ENCODE results near the gene NKX6-1. TPM values are rescaled to one million over a fixed set of nuclear protein-coding genes. Genes with fewer than 3 reads are reported as not detected.

The NKX6-1 gene
- total RNA-seq, 6 donors from 2014 or later = 0.11 to 0.69 (median 0.17) TPM; not detected in 3

DNA sequence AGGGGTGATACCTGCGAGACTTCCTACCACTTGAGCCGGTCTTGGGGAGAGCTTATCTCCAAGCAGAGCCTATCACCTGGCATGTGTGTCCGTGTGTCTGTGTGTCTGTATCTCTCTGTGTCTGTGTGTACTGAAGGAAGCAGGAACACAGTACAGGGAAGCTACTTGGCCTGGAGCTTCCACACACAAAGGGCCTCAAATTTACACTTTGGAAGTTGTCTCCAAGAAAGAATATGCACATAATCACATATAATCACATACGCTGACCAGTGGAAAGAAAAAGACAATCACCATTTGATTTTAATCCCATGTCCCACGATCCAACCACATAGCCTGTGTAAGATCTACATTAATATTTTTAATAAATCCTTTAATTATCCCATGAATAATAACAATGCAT, 13.2 kb upstream of the NKX6-1 start:
- DNase-seq = no peak
- no peaks in the 10 kb centered on the region for H3K4me1 ChIP-seq
- no peak overlapping the region for H3K27ac ChIP-seq
- WGBS, 2 donors = 80 to 92% methylated on average over 5 of the region's 5 CpGs
- no peak overlapping the region for H3K4me3 ChIP-seq
- ATAC-seq (ENCODE audit: low FRiP score in 2 of 2) = no peak
- no peaks in the 10 kb centered on the region for H3K9me3 ChIP-seq
- H3K36me3 ChIP-seq = no peaks in the 10 kb centered on the region
- TF ChIP-seq, protein P1, sequence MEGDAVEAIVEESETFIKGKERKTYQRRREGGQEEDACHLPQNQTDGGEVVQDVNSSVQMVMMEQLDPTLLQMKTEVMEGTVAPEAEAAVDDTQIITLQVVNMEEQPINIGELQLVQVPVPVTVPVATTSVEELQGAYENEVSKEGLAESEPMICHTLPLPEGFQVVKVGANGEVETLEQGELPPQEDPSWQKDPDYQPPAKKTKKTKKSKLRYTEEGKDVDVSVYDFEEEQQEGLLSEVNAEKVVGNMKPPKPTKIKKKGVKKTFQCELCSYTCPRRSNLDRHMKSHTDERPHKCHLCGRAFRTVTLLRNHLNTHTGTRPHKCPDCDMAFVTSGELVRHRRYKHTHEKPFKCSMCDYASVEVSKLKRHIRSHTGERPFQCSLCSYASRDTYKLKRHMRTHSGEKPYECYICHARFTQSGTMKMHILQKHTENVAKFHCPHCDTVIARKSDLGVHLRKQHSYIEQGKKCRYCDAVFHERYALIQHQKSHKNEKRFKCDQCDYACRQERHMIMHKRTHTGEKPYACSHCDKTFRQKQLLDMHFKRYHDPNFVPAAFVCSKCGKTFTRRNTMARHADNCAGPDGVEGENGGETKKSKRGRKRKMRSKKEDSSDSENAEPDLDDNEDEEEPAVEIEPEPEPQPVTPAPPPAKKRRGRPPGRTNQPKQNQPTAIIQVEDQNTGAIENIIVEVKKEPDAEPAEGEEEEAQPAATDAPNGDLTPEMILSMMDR (IDR thresholded peaks at IDR 0.05) = no peak
- TF ChIP-seq POLR2AphosphoS5 (IDR thresholded peaks at IDR 0.05) (no peak), POLR2A (IDR thresholded peaks at IDR 0.05) (no peak), EP300 (IDR thresholded peaks at IDR 0.05) (no peak)
- H3K27me3 ChIP-seq = no peaks in the 10 kb centered on the region

DNA sequence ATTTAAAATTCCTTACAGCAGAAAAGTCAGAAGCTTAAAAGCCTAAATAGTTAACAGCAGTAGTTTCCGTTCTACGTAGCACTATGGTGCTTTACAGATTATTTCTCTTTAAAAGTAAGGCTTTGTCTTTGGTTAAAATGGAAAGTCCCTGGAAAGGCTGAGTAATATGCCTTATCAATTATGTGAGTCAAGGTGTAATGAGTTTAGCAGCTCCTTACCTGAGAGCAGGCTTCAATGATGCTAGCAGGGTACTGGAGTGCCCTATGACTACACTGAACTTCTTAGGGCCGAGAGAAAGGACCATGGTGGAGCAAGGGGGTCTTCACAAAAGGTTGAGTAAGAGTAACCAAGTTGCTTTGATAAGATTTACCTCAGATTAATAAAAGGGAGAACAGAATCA, 12.6 kb upstream of the NKX6-1 start:
- 78 to 83% methylated on average over 3 of the region's 3 CpGs for WGBS, 2 donors
- Histone ChIP-seq H3K27me3 (no peaks in the 10 kb centered on the region), H3K36me3 (no peaks in the 10 kb centered on the region), H3K9me3 (no peaks in the 10 kb centered on the region), H3K4me1 (no peaks in the 10 kb centered on the region), H3K4me3 (no peak overlapping the region), H3K27ac (no peak overlapping the region)
- TF ChIP-seq EP300 (IDR thresholded peaks at IDR 0.05) (no peak), POLR2AphosphoS5 (IDR thresholded peaks at IDR 0.05) (no peak), POLR2A (IDR thresholded peaks at IDR 0.05) (no peak)
- TF ChIP-seq, protein P1 (IDR thresholded peaks at IDR 0.05) = no peak
- ATAC-seq (ENCODE audit: low FRiP score in 2 of 2) (no peak), DNase-seq (no peak)

DNA sequence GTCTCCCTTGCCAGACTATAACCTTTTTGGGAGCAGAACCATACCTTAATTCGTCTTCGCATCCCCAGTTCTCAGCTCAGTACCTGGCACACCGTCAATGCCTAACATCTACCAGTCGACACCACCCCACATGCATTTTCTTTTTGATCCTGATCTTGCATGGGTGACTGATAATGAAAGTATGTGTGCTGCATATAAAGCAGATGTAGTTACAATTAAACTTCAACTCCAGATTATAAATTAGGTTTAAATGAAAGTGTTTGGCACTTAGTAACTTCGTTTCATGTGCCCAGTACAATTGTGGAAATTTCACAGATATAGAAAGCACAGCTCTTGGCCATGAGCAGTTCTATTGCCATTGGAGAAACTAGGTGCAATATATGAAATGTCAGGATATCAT, 8.8 kb upstream of the NKX6-1 start:
- Histone ChIP-seq H3K4me3 (no peak overlapping the region), H3K36me3 (no peaks in the 10 kb centered on the region), H3K4me1 (no peaks in the 10 kb centered on the region), H3K9me3 (no peaks in the 10 kb centered on the region), H3K27ac (no peak overlapping the region), H3K27me3 (peaks cover 0 to 5% (median 2%) of the 10 kb centered on the region in 4 donors)
- ATAC-seq (ENCODE audit: low FRiP score in 2 of 2) (no peak), DNase-seq (no peak)
- 62 to 72% methylated on average over 5 of the region's 5 CpGs for WGBS, 2 donors
- no peak for TF ChIP-seq POLR2AphosphoS5 (IDR thresholded peaks at IDR 0.05)
- no peak for TF ChIP-seq EP300 (IDR thresholded peaks at IDR 0.05)
- TF ChIP-seq, protein P1 (IDR thresholded peaks at IDR 0.05) = no peak
- TF ChIP-seq POLR2A (IDR thresholded peaks at IDR 0.05) = no peak

DNA sequence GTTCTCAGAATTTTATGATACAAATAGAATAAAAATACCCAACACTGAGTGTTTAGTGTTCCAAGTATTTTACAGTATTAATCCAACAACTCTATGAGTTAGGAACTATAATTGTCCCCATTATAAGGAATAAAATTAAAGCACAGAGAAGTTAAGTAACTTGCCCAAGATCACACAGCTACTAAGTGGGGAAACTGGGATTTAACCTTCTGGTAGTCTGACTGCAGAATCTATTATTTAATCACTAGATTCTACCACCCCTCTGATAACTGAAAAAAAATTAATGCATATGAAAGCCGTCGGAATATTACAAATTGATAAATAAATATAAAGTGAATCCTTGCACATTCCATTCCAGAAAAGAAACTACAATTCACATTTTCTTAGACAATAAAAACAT, 5.7 kb upstream of the NKX6-1 start:
- Histone ChIP-seq H3K27me3 (peaks cover 0 to 35% (median 23%) of the 10 kb centered on the region in 4 donors), H3K4me3 (no peak overlapping the region), H3K4me1 (peaks cover 0 to 2% (median under 1%) of the 10 kb centered on the region in 4 donors), H3K27ac (no peak overlapping the region), H3K36me3 (no peaks in the 10 kb centered on the region), H3K9me3 (no peaks in the 10 kb centered on the region)
- TF ChIP-seq EP300 (IDR thresholded peaks at IDR 0.05) (no peak), POLR2A (IDR thresholded peaks at IDR 0.05) (no peak), POLR2AphosphoS5 (IDR thresholded peaks at IDR 0.05) (no peak)
- TF ChIP-seq, protein P1 (IDR thresholded peaks at IDR 0.05) = no peak
- ATAC-seq (ENCODE audit: low FRiP score in 2 of 2) (no peak), DNase-seq (no peak)
- 88 to 90% methylated on average over 2 of the region's 2 CpGs for WGBS, 2 donors
